Measurements from ENCODE around the gene COL11A1. TPM values are rescaled to one million over a fixed set of nuclear protein-coding genes. Genes with fewer than 3 reads are reported as not detected.

The COL11A1 gene
- total and polyA plus RNA-seq, 2 of the 13 experiments (the other 11 are each of a cell fraction or from before 2014, with no cell fraction given), result not detected

GRCh38 chr1:102852613-102853012 is 255.7 kb downstream of the COL11A1 start:
- no peak for DNase-seq (ENCODE audit: low spot score)
- H4K20me1 ChIP-seq (ENCODE audit: insufficient read depth, low read length), result no peaks in the 10 kb centered on the region
- 0% methylated on average over 2 of the region's 2 CpGs for WGBS (ENCODE audit: low lambda C conversion rate)
- H2AFZ ChIP-seq (ENCODE audit: low read length), result no peak overlapping the region
- in situ Hi-C loops (cut with HindIII; ENCODE audit: extremely low pct_ligation_motif_present, low pct_unique_long_range_greater_than_20kb), result no loop called here
- no peak overlapping the region for H3K4me2 ChIP-seq (ENCODE audit: low read depth, low read length)
- peaks cover 45% of the 10 kb centered on the region for H3K9me3 ChIP-seq (ENCODE audit: low read length)
- ATAC-seq, result no peak
- no peak overlapping the region for H3K9ac ChIP-seq (ENCODE audit: insufficient read depth, low read depth, low read length)
- H3K4me3 ChIP-seq (replicated peaks in 1 of 3; ENCODE audit: insufficient read depth in 1 of 3, low read depth in 2 of 3, low read length in 3 of 3), result no peak overlapping the region
- no TSS peak for BruUV-seq (replicated peaks)
- H3K36me3 ChIP-seq (replicated peaks in 1 of 2; ENCODE audit: control insufficient read depth in 1 of 2, insufficient read depth in 2 of 2, low read length in 2 of 2), result no peaks in the 10 kb centered on the region
- FAIRE-seq, result no peak
- no peaks in the 10 kb centered on the region for H3K4me1 ChIP-seq (ENCODE audit: insufficient read depth, low read length)
- no peak overlapping the region for H3K27ac ChIP-seq (ENCODE audit: extremely low read length, insufficient read depth, low read length)
- intact Hi-C loops (cut with micrococcal nuclease; ENCODE audit: unreplicated experiment), result no loop called here
- POLR2A ChIA-PET, result no interaction called here
- CTCF ChIA-PET (ENCODE audit: low intra/inter-chr PET ratio, low total read pairs), result no interaction called here
- no peaks in the 10 kb centered on the region for H3K79me2 ChIP-seq (ENCODE audit: insufficient read depth, low read length)
- no peaks in the 10 kb centered on the region for H3K27me3 ChIP-seq (ENCODE audit: control insufficient read depth in 1 of 2, insufficient read depth in 2 of 2, low read length in 2 of 2)
- TF ChIP-seq ZNF263 (CRISPR knock-in tag; IDR thresholded peaks at IDR 0.05) (no peak), ZBTB20 (CRISPR knock-in tag; IDR thresholded peaks at IDR 0.05; ENCODE audit: borderline replicate concordance, low read depth) (no peak), ZNF546 (CRISPR knock-in tag; conservative IDR thresholded peaks at IDR 0.05) (no peak), ELK4 (CRISPR knock-in tag; IDR thresholded peaks at IDR 0.05; ENCODE audit: borderline replicate concordance) (no peak), EEA1 (CRISPR knock-in tag; IDR thresholded peaks at IDR 0.05; ENCODE audit: borderline replicate concordance) (no peak), FOXM1 (CRISPR knock-in tag; IDR thresholded peaks at IDR 0.05) (no peak), MLLT10 (CRISPR knock-in tag; IDR thresholded peaks at IDR 0.05) (no peak), DZIP1 (CRISPR knock-in tag; IDR thresholded peaks at IDR 0.05) (no peak), ATF5 (CRISPR knock-in tag; IDR thresholded peaks at IDR 0.05; ENCODE audit: low read depth) (no peak), ZNF260 (CRISPR knock-in tag; IDR thresholded peaks at IDR 0.05; ENCODE audit: borderline replicate concordance, low read depth) (no peak), ZNF331 (CRISPR knock-in tag; IDR thresholded peaks at IDR 0.05) (no peak), SPEN (CRISPR knock-in tag; IDR thresholded peaks at IDR 0.05; ENCODE audit: low read depth) (no peak), NFKB2 (CRISPR knock-in tag; IDR thresholded peaks at IDR 0.05; ENCODE audit: borderline replicate concordance) (no peak), USF2 (IDR thresholded peaks at IDR 0.05; ENCODE audit: low read depth, low read length) (no peak), USF2 (CRISPR knock-in tag; IDR thresholded peaks at IDR 0.05; ENCODE audit: borderline replicate concordance) (no peak), CBX1 (IDR thresholded peaks at IDR 0.05; ENCODE audit: low read depth) (no peak), ZNF547 (CRISPR knock-in tag; IDR thresholded peaks at IDR 0.05) (no peak)
